GM18498 (cell line): Measurements from ENCODE around the gene OGDHL.
"Not testable (repeated sequence)": the region's sequence is repeated elsewhere in the genome, so short reads cannot be mapped to it uniquely, and the experiment has no call there.

ENCODE experiments used
- ATAC-seq: cut with Tn5 transposase; IDR thresholded peaks from one replicate; pipeline ENCODE4 v1.9.1; 2021; ENCODE audit warnings: mild to moderate bottlenecking, moderate library complexity; ENCODE audit not compliant: unreplicated experiment

Gene OGDHL

GRCh38 chr10:49758249-49758930 lies 3.7 kb downstream of the OGDHL start:
- ATAC-seq: no peak

GRCh38 chr10:49756641-49757040 lies 5.5 kb downstream of the OGDHL start:
- ATAC-seq: no peak

GRCh38 chr10:49756031-49756430 lies 6.1 kb downstream of the OGDHL start:
- no peak for ATAC-seq

- not testable (repeated sequence) for ATAC-seq
Measured at GRCh38 chr10:49754951-49755350, 7.2 kb downstream of the OGDHL start.

GRCh38 chr10:49752584-49752983 lies 9.5 kb downstream of the OGDHL start:
- ATAC-seq: no peak

GRCh38 chr10:49751636-49752510 lies 10.2 kb downstream of the OGDHL start:
- ATAC-seq: no peak

- ATAC-seq: no peak
Measured at GRCh38 chr10:49751216-49751615, 10.9 kb downstream of the OGDHL start.

GRCh38 chr10:49750546-49750945 lies 11.6 kb downstream of the OGDHL start:
- ATAC-seq: no peak

GRCh38 chr10:49749556-49750491 lies 12.3 kb downstream of the OGDHL start:
- ATAC-seq: no peak

- ATAC-seq: no peak
Measured at GRCh38 chr10:49749144-49749543, 13.0 kb downstream of the OGDHL start.

- no peak for ATAC-seq
Measured at GRCh38 chr10:49748006-49748405, 14.1 kb downstream of the OGDHL start.

GRCh38 chr10:49747303-49747646 lies 14.8 kb downstream of the OGDHL start:
- ATAC-seq: no peak

GRCh38 chr10:49746626-49747302 lies 15.4 kb downstream of the OGDHL start:
- no peak for ATAC-seq

GRCh38 chr10:49745756-49746155 lies 16.4 kb downstream of the OGDHL start:
- no peak for ATAC-seq

- no peak for ATAC-seq
Measured at GRCh38 chr10:49744924-49745605, 17.1 kb downstream of the OGDHL start.

GRCh38 chr10:49744091-49744685 lies 17.9 kb downstream of the OGDHL start:
- ATAC-seq: no peak

GRCh38 chr10:49743464-49744075 lies 18.6 kb downstream of the OGDHL start:
- ATAC-seq: no peak

GRCh38 chr10:49742683-49743463 lies 19.2 kb downstream of the OGDHL start:
- no peak for ATAC-seq
